Measurements from ENCODE around the gene KRT79.
"Not testable (repeated sequence)": the region's sequence is repeated elsewhere in the genome, so short reads cannot be mapped to it uniquely, and the experiment has no call there.

Gene KRT79

GRCh38 chr12:52801773-52802172, 32.3 kb downstream of the KRT79 start:
- no peak for DNase-seq

- DNase-seq: no peak
Observed at GRCh38 chr12:52800259-52800917, 33.7 kb downstream of the KRT79 start.

DNA sequence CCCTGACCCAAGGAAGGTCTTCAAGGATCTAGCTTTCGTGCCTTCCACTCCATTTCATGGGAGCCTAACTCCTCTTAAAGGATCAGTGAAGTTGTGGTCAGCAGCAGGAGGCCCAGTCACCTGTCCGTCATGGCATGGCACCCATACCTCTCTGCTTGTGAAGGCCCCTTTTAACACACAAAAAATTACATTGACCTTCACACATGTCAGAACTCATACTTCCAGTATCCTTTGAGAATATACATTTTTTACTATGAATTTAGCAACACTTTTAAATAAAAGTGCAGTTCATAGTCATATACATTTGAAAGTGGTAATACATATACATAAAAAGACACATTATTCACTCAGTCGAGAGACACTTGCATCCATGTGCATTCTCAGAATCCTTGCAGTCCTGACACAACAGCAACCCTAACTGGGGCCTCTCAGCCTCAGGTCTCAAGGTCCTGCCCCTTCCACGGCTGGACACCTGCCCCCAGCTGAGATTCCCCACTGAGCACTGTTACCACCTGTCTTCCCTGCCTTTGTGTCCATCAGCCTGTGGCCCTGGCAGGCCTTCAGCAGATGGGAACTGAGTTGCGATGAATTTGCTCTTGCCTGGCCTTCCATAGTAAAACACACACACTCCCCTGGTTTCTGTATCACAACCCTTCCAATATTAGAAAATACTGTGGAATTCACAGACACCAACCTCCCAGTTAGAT, 34.5 kb downstream of the KRT79 start:
- DNase-seq: no peak

- DNase-seq: no peak
Observed at GRCh38 chr12:52798671-52799504, 35.2 kb downstream of the KRT79 start.

GRCh38 chr12:52798003-52798670, 36.0 kb downstream of the KRT79 start:
- DNase-seq: no peak

DNA sequence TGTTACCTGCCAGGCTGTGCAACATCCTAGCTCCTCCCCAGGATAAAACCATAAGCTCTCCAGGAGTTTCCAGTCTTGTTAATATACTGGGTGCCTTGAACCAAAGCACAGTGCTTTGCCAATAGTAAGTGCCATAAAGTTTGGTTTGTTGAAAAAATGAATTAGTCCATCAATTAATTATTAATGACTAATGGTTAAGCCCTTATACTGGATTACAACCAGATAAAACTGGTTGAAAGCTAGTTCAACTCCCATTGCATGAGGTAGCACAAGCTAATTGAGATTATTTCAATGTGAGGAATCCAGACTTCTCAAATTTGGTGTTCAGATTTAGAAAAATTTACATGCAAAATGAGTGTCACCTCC, 36.6 kb downstream of the KRT79 start:
- no peak for DNase-seq

DNA sequence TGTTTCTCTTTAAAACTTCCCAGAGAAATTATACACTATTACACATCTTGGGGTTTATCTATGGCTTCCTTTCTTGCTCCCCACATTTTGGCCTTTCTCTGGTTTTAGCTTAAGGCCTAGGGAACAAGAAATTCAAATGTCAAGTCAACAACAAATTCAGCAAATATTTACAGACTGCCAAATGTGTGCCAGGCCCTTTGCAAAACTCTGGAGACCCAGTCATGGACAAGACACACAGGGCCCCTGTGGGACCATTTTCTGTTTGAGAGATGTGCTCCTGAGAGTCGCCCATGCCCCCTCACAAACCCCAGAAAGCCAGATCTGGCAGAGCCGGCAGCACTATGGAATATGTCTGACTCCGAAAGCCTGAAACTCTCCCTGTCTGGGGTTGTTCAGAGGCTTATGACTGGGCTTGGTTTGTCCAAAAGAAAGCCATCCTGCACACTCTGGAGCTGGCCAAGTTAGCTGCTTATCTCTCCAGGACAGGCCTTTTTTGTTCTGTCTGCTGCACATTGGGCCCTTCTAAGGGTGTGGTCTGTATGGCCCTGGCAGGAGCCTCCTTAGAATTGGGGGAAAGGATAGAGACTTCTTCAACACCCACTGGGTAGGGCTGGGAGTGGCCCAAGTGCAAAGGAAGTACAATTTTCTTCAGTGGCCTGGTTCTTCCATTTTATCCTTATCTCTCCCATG, 37.1 kb downstream of the KRT79 start:
- no peak for DNase-seq

- no peak for DNase-seq
Observed at GRCh38 chr12:52796429-52796794, 37.7 kb downstream of the KRT79 start.

GRCh38 chr12:52795694-52796428, 38.2 kb downstream of the KRT79 start, which contains the start of gene KRT3:
Gene KRT3 (minus strand): TSS chr12:52796117. CDS start chr12:52796042, 75 bp downstream.
- no peak for DNase-seq

DNA sequence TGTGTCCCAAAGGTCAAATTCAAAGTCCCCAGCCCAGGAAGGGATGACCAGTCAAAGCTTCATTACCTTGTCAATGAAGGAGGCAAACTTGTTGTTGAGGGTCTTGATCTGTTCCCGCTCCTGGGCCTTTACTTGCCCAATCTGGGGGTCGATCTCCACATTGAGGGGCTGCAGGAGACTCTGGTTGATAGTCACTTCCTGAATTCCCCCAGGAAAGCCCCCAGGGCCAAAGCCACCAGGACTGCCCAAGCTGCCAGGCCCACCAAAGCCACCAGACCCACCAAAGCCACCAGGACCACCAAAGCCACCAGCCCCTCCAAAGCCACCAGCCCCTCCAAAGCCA, 38.8 kb downstream of the KRT79 start:
- DNase-seq: not testable (repeated sequence)

GRCh38 chr12:52794479-52795331, 39.4 kb downstream of the KRT79 start:
- DNase-seq: no peak

DNA sequence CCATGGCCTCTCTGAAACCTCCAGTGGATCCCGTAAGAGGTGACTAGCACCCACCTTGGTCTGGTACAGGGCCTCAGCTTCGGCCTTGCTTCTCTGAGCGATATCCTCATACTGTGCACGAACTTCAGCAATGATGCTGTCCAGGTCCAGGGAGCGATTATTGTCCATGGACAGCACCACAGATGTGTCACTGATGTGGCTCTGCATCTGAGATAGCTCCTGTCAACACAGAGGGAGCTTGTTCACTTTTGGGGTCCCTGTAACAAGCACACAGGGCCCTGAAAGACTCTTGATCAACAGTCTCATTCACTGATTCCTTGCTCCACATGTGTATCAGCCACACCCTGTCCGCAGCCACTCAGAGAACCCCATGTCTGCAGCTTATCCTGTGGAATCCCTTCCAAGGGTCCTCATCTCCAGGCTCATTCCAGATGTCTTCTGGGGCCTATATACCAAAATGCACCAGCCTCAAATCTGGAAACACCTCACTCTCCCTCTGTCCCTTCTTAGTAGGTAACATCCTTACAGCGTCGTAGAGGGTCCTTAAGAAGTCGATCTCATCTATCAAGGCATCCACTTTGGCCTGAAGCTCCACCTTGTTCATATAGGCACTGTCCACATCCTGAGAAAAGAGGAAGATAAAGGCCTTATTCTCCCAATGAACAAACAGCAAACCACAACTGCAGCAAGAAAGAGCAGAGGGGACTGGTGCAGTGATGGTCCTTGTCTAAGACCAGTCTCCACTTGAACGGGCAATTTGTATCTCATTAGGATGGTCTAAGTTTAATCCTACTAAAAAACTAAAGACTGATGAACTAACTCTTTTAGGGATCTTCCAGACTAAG, 41.7 kb downstream of the KRT79 start:
- DNase-seq: no peak

GRCh38 chr12:52791271-52792184, 42.6 kb downstream of the KRT79 start:
- no peak for DNase-seq

- DNase-seq: no peak
Observed at GRCh38 chr12:52790427-52791270, 43.5 kb downstream of the KRT79 start.

DNA sequence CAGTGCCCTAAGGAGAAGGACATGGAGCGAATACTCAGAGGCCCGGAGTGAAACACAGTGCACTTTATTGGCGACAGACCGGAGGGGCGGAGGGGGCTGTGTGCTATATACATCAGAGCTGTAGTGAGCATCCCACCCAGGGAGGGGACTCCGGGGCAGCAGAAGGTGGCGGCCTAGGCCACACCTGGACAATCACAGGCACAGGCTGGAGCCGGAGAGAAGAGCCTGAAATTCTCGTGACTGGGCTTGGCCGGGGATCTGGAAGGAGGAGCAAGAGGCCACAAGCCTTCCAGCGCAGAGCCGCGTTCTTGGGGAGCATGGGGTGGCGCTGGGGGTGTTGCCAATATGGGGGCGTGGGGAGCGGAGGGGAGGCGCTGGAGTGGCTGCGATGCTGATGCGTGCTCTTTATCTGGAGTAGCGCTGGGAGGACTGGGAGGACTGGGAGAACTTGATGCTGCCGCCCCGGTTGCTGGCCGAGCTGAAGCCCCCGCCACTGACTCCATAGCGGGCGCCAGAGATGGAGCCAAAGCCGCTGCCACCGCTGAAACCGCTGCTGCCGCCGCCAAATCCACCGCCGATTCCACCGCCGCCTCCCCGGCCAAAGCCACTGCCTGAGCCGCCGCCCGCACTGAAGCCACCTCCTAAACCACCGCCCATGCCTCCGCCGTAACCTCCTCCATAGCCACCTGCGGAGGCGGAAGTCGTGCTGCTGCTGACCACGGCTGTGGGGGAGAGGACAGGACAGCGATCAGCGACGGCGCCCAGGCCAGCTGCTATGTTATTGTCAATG, 44.3 kb downstream of the KRT79 start:
- no peak for DNase-seq

GRCh38 chr12:52788876-52789636, 45.1 kb downstream of the KRT79 start:
- DNase-seq: no peak
